K562 (cell line): ENCODE measurements around the gene COL11A2. TPM values are rescaled to one million over a fixed set of nuclear protein-coding genes. Genes with fewer than 3 reads are reported as not detected.

Source experiments
- ATAC-seq: fragments of 200-7000 bp; cut with Tn5 transposase; 3 replicates; pipeline ENCODE4 v1.9.1; 2020; ENCODE audit warnings: moderate library complexity
- BruUV-seq: library from RNA; stranded (reverse); fragments of 400-500 nt; replicated peaks from 2 replicates; lab custom pipeline; 2021; lab: Mats Ljungman, UMichigan
- CTCF ChIA-PET: fragments of 300-600 bp; formaldehyde crosslinking; extraction: SDS; loops from one replicate; lab custom pipeline; 2021; ENCODE audit warnings: low intra/inter-chr PET ratio; lab: Yijun Ruan, JAX
- POLR2A ChIA-PET: fragments of 300-600, 350-650 bp; sonication (Branson Sonifier 250); formaldehyde crosslinking; extraction: SDS; loops from one replicate; lab custom pipeline; 2021; ENCODE audit warnings: antibody characterized with exemption, inconsistent platforms; lab: Yijun Ruan, JAX
- DNase-seq, 4 experiments: peaks; one replicate each; pipeline versions ENCODE4 v3.0.0 to v3.0.0-alpha.2; 2011 to 2018; ENCODE audit warnings: low spot score in 3 of 4, mixed read lengths in 3 of 4; ENCODE audit errors: extremely low read depth in 1 of 4
- FAIRE-seq: peaks from 2 replicates; lab custom pipeline; 2011; peaks lifted over from hg19 to GRCh38; lab: Jason Lieb, UNC
- H2AFZ ChIP-seq: 2 replicates; pipeline ENCODE4 v1.6.0; 2011; ENCODE audit warnings: low read depth, low read length, control low read depth, inconsistent platforms
- H3K27ac ChIP-seq: fragments of 200-600 bp; 3 replicates; pipeline ENCODE4 v1.8.0; 2011; ENCODE audit warnings: low read depth, mild to moderate bottlenecking, control low read depth, inconsistent platforms, low read length, moderate library complexity, mixed read lengths; ENCODE audit errors: extremely low read depth
- H3K27me3 ChIP-seq, 2 experiments: fragments of 300-600 bp in 1 of 2; 2 replicates in 1 of 2; 3 replicates in 1 of 2; pipeline versions ENCODE4 v1.6.0 to v1.8.0; 2011; ENCODE audit warnings: inconsistent platforms in 2 of 2, low read length in 2 of 2, mild to moderate bottlenecking in 1 of 2, mixed read lengths in 1 of 2, moderate library complexity in 1 of 2; ENCODE audit not compliant: control insufficient read depth in 2 of 2, insufficient read depth in 2 of 2
- H3K36me3 ChIP-seq: fragments of 300-600 bp; 3 replicates; pipeline ENCODE4 v1.8.0; 2011; ENCODE audit warnings: mild to moderate bottlenecking, low read length, inconsistent platforms; ENCODE audit not compliant: control insufficient read depth, insufficient read depth
- H3K4me1 ChIP-seq, 2 experiments: fragments of 200-600 bp in 1 of 2; replicated peaks in 1 of 2; 2 replicates in 1 of 2; 3 replicates in 1 of 2; pipeline versions ENCODE4 v1.5.1 to v1.8.0; 2011; ENCODE audit warnings: inconsistent platforms in 2 of 2, low read length in 2 of 2, mild to moderate bottlenecking in 1 of 2, mixed read lengths in 1 of 2, moderate library complexity in 1 of 2; ENCODE audit not compliant: control insufficient read depth in 2 of 2, insufficient read depth in 2 of 2
- H3K4me2 ChIP-seq: 2 replicates; pipeline ENCODE4 v1.6.1; 2011; ENCODE audit warnings: low read length, control low read depth, inconsistent platforms, mixed read lengths; ENCODE audit not compliant: insufficient read depth
- H3K4me3 ChIP-seq: fragments of 200-600 bp; sonication (generic), shearing (Covaris generic); 2 replicates; pipeline ENCODE4 v1.5.1; 2016; ENCODE audit warnings: control low read depth, inconsistent platforms
- H3K79me2 ChIP-seq: fragments of 200-600 bp; 3 replicates; pipeline ENCODE4 v1.8.0; 2011; ENCODE audit warnings: low read length, inconsistent platforms; ENCODE audit not compliant: control insufficient read depth, insufficient read depth
- H3K9ac ChIP-seq, 2 experiments: 2 replicates each; pipeline versions ENCODE4 v1.6.0 to v1.6.1; 2011; ENCODE audit warnings: low read depth in 2 of 2, low read length in 2 of 2, control low read depth in 1 of 2, inconsistent platforms in 1 of 2, mild to moderate bottlenecking in 1 of 2, mixed read lengths in 1 of 2; ENCODE audit not compliant: insufficient read depth in 1 of 2
- H3K9me1 ChIP-seq: one replicate; pipeline ENCODE4 v1.6.0; 2011; ENCODE audit warnings: inconsistent platforms, mild to moderate bottlenecking, low read length, moderate library complexity; ENCODE audit not compliant: control insufficient read depth, insufficient read depth
- H3K9me3 ChIP-seq: replicated peaks from 2 replicates; pipeline ENCODE4 v1.5.1; 2011; ENCODE audit warnings: low read depth, low read length, inconsistent platforms; ENCODE audit not compliant: control insufficient read depth, insufficient read depth
- H4K20me1 ChIP-seq: replicated peaks from 2 replicates; pipeline ENCODE4 v1.6.1; 2011; ENCODE audit warnings: low read length, inconsistent platforms, mixed read lengths; ENCODE audit not compliant: control insufficient read depth, insufficient read depth
- E2F6 ChIP-seq, 2 experiments: IDR thresholded peaks; 2 replicates each; pipeline ENCODE4 v1.6.1; 2011; ENCODE audit warnings: borderline replicate concordance in 1 of 2, control low read depth in 1 of 2, low read depth in 1 of 2, low read length in 1 of 2, mild to moderate bottlenecking in 1 of 2, mixed read lengths in 1 of 2, moderate library complexity in 1 of 2; ENCODE audit not compliant: insufficient read depth in 1 of 2, insufficient read length in 1 of 2, poor library complexity in 1 of 2, severe bottlenecking in 1 of 2; ENCODE audit errors: extremely low read depth in 1 of 2
- GMEB1 ChIP-seq: fragments of 250-450 bp; sonication (Bioruptor Pico); IDR thresholded peaks from 2 replicates; pipeline ENCODE4 v1.4.0; 2020; ENCODE audit warnings: mild to moderate bottlenecking
- PRMT5 ChIP-seq: sonication (generic); formaldehyde crosslinking; IDR thresholded peaks from 2 replicates; pipeline ENCODE4 v1.5.0; 2020; ENCODE audit warnings: missing genetic modification reagents
- SMC3 ChIP-seq: conservative IDR thresholded peaks from 2 replicates; pipeline ENCODE4 v1.6.1; 2011; ENCODE audit warnings: low read depth, low read length, improper control_type of control experiment; ENCODE audit not compliant: insufficient read depth
- whole genome bisulfite sequencing: fragments of 100-300 bp; shearing (Covaris generic); methylation state at CpG from one replicate; pipeline ENCODE4 v1.1.6; 2016; ENCODE audit warnings: low coverage, mixed read lengths; ENCODE audit not compliant: insufficient coverage; ENCODE audit errors: missing lambda C conversion rate; 5-methylcytosine and 5-hydroxymethylcytosine counted together
- in situ Hi-C: fragments of 300-500 bp; cut with MboI; formaldehyde crosslinking; loops from 4 replicates; pipeline ENCODE4 v1.15.0; 2018; ENCODE audit warnings: inconsistent platforms, mixed read lengths
- intact Hi-C: fragments of 100-400 bp; cut with micrococcal nuclease; formaldehyde crosslinking; loops from 2 replicates; pipeline ENCODE4 v1.14.2; 2022
- polyA plus RNA-seq, 8 experiments: library from polyadenylated mRNA; depleted of rRNA in 4 of 8; stranded (reverse) in 5 of 8; unstranded in 3 of 8; fragments of >200 nt; fragmentation: Nextera tagmentation in 2 of 8; fragmentation: Illumina TruSeq in 1 of 8; extraction: Ambion mirVana in 2 of 8; extraction: Trizol in 1 of 8; gene quantifications; 2 replicates each; pipeline versions ENCODE4 v1.2.1 to v1.2.3, GENCODE V29; 2011 to 2014; ENCODE audit warnings: inconsistent platforms in 1 of 8, missing spikeins in 1 of 8
- total RNA-seq, 7 experiments: library from RNA; depleted of rRNA in 6 of 7; stranded (reverse); fragments of >200 nt in 6 of 7; fragmentation: Illumina TruSeq in 2 of 7; extraction: Trizol in 2 of 7; gene quantifications; 2 replicates each; pipeline versions ENCODE4 v1.2.1 to v1.2.3, GENCODE V29; 2011 to 2021; ENCODE audit warnings: low replicate concordance in 1 of 7

Gene COL11A2
- total and polyA plus RNA-seq, 9 of the 15 experiments (the other 6 are each of a cell fraction or from before 2014, with no cell fraction given), result 0.04 to 0.35 (median 0.09) TPM; not detected in 1

- TF ChIP-seq E2F6 (IDR thresholded peaks at IDR 0.05; ENCODE audit: borderline replicate concordance in 1 of 2, extremely low read depth in 1 of 2, insufficient read depth in 1 of 2, insufficient read length in 1 of 2, low read depth in 1 of 2, low read length in 1 of 2, poor library complexity in 1 of 2, severe bottlenecking in 1 of 2), result no peak
Observed at GRCh38 chr6:33164176-33164575, 28.1 kb downstream of the COL11A2 start (continued).

GRCh38 chr6:33163540-33163939 is 28.7 kb downstream of the COL11A2 start:
- intact Hi-C loops (no loop called here), in situ Hi-C loops (loop anchor here (5.0 kb wide), 1 partner anchor 1026 kb away; no protein-coding TSS in a partner anchor)
- DNase-seq, result no peak
- H3K9ac ChIP-seq, result peak overlapping the region in 1 of 2 experiments; percentile 54; a peak in 2 of 4 replicates
- ChIA-PET POLR2A (interaction anchor here (0.6 to 3.0 kb wide), 6 partner anchors 11 to 191 kb away, joined by 3 to 11 read pairs (median 5); partner anchors contain the start of gene ZBTB22), CTCF (no interaction called here)
- peaks cover 5 to 43% of the 10 kb centered on the region in 2 experiments; a peak in 3 of 5 replicates for H3K27me3 ChIP-seq
- TF ChIP-seq GMEB1 (CRISPR knock-in tag) (no peak), PRMT5 (CRISPR knock-in tag) (0 out of 2 replicates have a peak, but pooled peaks have one; percentile 49), SMC3 (no peak)
- FAIRE-seq, result no peak
- H3K4me1 ChIP-seq, result peaks cover 7 to 30% of the 10 kb centered on the region in 2 experiments; a peak in 3 of 5 replicates
- BruUV-seq, result no TSS peak
- H3K27ac ChIP-seq, result no peak overlapping the region
- peaks cover 4% of the 10 kb centered on the region; the same call in 1 of the 2 replicates for H4K20me1 ChIP-seq
- no peak overlapping the region for H2AFZ ChIP-seq
- no peak overlapping the region for H3K4me3 ChIP-seq
- ATAC-seq, result no peak
- no peaks in the 10 kb centered on the region for H3K79me2 ChIP-seq
- no peak overlapping the region for H3K4me2 ChIP-seq
- 8% methylated on average over 10 of the region's 10 CpGs for WGBS
- H3K36me3 ChIP-seq, result no peaks in the 10 kb centered on the region
- H3K9me3 ChIP-seq, result no peaks in the 10 kb centered on the region
- H3K9me1 ChIP-seq, result no peaks in the 10 kb centered on the region
